ENCODE data around the gene XKR8.
"Not testable (repeated sequence)": the region's sequence is repeated elsewhere in the genome, so short reads cannot be mapped to it uniquely, and the experiment has no call there.

GRCh38 chr1:27994526-27994925 is 34.8 kb downstream of the XKR8 start:
- not testable (repeated sequence) for TF ChIP-seq HMGXB4 (CRISPR knock-in tag; IDR thresholded peaks at IDR 0.05); POLR2AphosphoS5 (IDR thresholded peaks at IDR 0.05; ENCODE audit: control insufficient read depth, insufficient read depth, low read depth, low read length); PHF8 (IDR thresholded peaks at IDR 0.05; ENCODE audit: borderline replicate concordance, low read length); ZNF639 (CRISPR knock-in tag; conservative IDR thresholded peaks at IDR 0.05 in 1 of 2, IDR thresholded peaks at IDR 0.05 in 1 of 2); RFX1 (IDR thresholded peaks at IDR 0.05)
